HS-27A (cell line): ENCODE data around the gene RNF10.
"Not testable (repeated sequence)": the region's sequence is repeated elsewhere in the genome, so short reads cannot be mapped to it uniquely, and the experiment has no call there.

ENCODE experiments used
- DNase-seq: peaks from one replicate; pipeline ENCODE4 v3.0.0-alpha.2; 2012; ENCODE audit warnings: low read depth, missing footprints

Gene RNF10

DNA sequence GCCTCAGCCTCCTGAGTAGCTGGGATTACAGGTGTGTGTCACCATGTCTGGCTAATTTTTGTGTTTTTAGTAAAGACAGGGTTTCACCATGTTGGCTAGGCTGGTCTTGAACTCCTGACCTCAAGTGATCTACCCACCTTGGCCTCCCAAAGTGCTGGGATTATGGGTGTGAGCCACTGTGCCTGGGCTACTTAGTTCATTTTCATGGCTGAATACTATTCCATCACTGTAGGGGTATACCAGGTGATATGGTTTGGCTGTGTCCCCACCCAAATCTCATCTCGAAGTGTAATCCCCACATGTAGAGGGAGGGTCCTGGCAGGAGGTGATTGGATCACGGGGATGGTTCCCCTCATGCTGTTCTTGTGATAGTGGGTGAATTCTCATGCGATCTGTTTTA lies 83.0 kb downstream of the RNF10 start:
- DNase-seq = not testable (repeated sequence)

DNA sequence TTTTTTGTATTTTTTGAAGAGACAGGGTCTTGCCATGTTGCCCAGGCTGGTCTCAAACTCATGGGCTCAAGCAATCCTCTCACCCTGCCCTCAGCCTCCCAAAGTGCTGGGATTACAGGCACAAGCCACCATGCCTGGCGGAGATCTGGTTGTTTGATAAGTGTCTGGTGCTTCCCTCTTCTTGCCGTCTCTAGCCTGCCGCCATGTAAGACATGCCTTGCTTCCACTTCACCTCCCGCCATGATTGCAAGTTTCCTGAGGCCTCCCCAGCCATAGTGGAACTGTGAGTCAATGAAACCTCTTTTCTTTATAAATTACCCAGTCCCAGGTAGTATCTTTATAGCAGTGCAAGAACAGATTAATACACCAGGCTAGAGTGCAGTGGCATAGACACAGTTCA lies 83.6 kb downstream of the RNF10 start:
- DNase-seq = not testable (repeated sequence)

DNA sequence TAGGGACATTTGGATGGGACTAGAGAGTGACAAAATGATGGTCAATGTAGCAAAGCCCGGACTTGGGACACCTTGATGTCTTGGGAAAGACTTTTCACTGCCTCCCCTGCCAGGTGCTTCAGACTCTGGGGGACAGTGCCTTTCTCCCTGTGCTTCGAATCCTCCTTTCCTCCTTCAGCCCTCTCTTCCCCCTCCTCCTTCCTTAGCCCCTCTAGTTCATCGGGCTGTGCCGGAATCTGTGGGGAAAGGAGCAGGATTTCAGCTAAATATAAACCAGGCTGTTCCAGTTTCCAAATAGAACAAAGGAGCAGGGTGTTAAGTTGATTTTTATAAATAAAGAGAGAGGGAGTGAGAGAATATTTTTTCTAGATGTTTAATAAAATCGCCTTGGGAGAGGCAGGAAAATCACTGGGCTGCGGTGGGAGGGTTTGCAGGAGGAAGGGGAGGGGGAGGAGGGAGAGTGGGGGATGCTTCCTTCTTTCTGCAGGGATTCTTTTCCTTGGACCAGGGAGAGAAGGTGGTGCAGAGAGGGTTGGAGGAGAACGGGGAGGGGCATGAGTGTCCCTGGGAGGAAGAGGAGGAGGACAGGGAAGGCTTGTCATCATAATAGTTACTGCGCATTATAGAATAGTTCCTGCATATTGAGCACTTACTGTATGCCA lies 84.9 kb downstream of the RNF10 start:
- DNase-seq = no peak

DNA sequence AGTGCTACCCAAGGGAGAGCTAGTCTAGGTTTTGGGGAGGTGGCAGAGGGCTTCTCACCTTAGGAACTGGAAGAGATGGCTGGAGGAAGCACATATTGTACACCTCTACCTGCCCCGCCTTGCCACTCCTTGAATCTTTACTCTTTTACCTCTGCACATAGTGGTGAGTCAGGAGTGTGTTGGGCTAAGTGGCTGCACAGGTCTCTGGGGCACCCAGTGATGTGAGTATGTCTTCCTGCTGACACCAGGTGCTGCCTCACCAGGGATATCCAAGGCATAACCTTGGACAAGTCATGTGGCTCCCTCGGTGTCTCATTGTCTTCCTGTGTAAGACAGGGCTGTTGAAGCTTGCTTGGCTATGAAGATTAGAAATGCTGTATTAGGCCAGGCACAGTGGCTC lies 86.5 kb downstream of the RNF10 start:
- no peak for DNase-seq

DNA sequence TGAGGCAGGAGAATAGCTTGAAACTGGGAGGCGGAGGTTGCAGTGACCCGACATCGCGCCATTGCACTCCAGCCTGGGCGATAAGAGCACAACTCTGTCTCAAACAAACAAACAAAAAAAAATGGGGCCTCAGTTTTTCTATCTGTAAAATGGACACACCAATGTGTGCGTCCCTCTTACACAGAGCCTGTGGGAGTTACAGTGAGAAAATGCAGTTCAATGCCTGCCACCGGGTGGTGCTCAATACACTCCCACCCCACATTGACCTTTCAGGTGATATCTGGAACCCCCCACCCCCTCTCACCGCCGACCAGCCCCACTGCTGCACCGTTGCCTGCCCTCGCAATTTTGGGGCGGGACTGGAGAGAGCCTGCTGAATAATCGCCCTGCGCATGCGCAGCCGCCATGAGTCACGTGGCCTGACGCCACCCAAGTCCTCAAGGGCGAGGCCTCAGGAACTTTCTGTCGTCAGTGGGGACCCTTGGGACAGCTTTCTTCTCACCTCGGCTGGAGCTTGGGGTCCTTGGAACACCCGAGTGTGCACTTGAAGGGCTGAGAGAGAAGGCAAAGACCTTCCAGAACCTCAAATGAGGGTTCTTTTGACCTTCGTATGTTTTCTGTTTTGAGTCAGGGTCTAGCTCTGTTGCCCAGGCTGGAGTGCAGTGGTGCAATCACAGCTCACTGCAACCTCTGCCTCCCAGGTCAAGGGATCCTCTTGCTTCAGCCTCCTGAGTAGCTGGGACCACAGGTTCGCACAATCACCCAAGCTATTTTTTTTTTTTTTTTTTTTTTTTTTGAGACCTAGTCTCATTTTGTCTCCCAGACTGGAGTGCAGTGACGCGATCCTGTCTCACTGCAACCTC lies 91.6 kb downstream of the RNF10 start:
- no peak for DNase-seq
